Stomach (tissue), 9 donors: ENCODE measurements around the gene TIGD3. TPM values are rescaled to one million over a fixed set of nuclear protein-coding genes. Genes with fewer than 3 reads are reported as not detected.

Experiments used
- DNase-seq, 2 donors: peaks; one replicate each; pipeline versions ENCODE4 v3.0.0 to v3.0.0-alpha.2; 2013 to 2019
- H3K27ac ChIP-seq, 5 donors: fragments of 200-600 bp in 4 of 5; sonication (generic) in 4 of 5; one replicate each; pipeline ENCODE4 v1.5.1; 2013 to 2019; ENCODE audit warnings: mild to moderate bottlenecking in 1 of 5, moderate library complexity in 1 of 5
- H3K27me3 ChIP-seq, 3 donors: fragments of 200-600 bp; sonication (generic); one replicate each; pipeline ENCODE4 v1.5.1; 2017 to 2019; ENCODE audit warnings: mixed run types in 1 of 3
- H3K36me3 ChIP-seq, 4 donors: fragments of 200-600 bp; sonication (generic); 1 replicate in 3 of 4; 2 replicates in 1 of 4; pipeline ENCODE4 v1.5.1; 2016 to 2019
- H3K4me1 ChIP-seq, 4 donors: fragments of 200-600 bp; sonication (generic); one replicate each; pipeline ENCODE4 v1.5.1; 2016 to 2019
- H3K4me3 ChIP-seq, 4 donors: fragments of 200-600 bp; sonication (generic) in 3 of 4; one replicate each; pipeline ENCODE4 v1.5.1; 2016 to 2019; ENCODE audit warnings: mild to moderate bottlenecking in 1 of 4
- H3K9me3 ChIP-seq, 4 donors: fragments of 200-600 bp; sonication (generic); one replicate each; pipeline ENCODE4 v1.5.1; 2016 to 2019
- EP300 ChIP-seq: sonication (generic); formaldehyde crosslinking; IDR thresholded peaks from one replicate; pipeline ENCODE4 v1.6.1; 2017; ENCODE audit warnings: antibody characterized with exemption
- POLR2A ChIP-seq, 4 donors: fragments of 450-650 bp; IDR thresholded peaks; one replicate each; pipeline ENCODE4 v1.6.1; 2016; ENCODE audit warnings: antibody characterized with exemption in 4 of 4, control low read depth in 2 of 4, mild to moderate bottlenecking in 1 of 4, moderate library complexity in 1 of 4
- POLR2AphosphoS5 ChIP-seq, 3 donors: sonication (generic); formaldehyde crosslinking; IDR thresholded peaks; one replicate each; pipeline ENCODE4 v1.6.1; 2016; ENCODE audit warnings: antibody characterized with exemption in 3 of 3
- WGBS, 5 donors: extraction: QIAGEN DNeasy Blood & Tissue Kit in 3 of 5; methylation state at CpG; one replicate each; pipeline versions ENCODE4 v1.1.5 to v1.1.7; 2013 to 2018; 5-methylcytosine and 5-hydroxymethylcytosine counted together
- intact Hi-C: fragments of 100-400 bp; cut with DNase I; formaldehyde crosslinking; loops from one replicate; pipeline ENCODE4 v1.15.1; 2023; ENCODE audit warnings: low total_unique reads
- polyA plus RNA-seq, 3 donors: library from polyadenylated mRNA; stranded (reverse); fragments of 200-250 nt; gene quantifications; one replicate each; pipeline ENCODE4 v1.2.3, GENCODE V29; 2013
- total RNA-seq, 5 donors: library from RNA; depleted of rRNA; stranded (reverse); fragments of >200 nt; gene quantifications; one replicate each; pipeline versions ENCODE4 v1.1.0 to v1.2.3, GENCODE V29; 2014 to 2016
- TF ChIP-seq, protein P1 (sequence below), 7 experiments: fragments of 450-650 bp in 4 of 7; fragments of 200-600 bp in 3 of 7; sonication (generic) in 3 of 7; IDR thresholded peaks; one replicate each; pipeline ENCODE4 v1.5.1; 2016 to 2019; ENCODE audit warnings: antibody characterized with exemption in 7 of 7, control low read depth in 2 of 7, mild to moderate bottlenecking in 1 of 7
- donor health status: healthy with polysubstance abuse.
- donor health status: Bipolar disorder and iron deficiency.
- donor health status: healthy.

The TIGD3 gene
- total and polyA plus RNA-seq, 8 donors: 0.25 to 4.5 (median 0.44) TPM; not detected in 5

DNA sequence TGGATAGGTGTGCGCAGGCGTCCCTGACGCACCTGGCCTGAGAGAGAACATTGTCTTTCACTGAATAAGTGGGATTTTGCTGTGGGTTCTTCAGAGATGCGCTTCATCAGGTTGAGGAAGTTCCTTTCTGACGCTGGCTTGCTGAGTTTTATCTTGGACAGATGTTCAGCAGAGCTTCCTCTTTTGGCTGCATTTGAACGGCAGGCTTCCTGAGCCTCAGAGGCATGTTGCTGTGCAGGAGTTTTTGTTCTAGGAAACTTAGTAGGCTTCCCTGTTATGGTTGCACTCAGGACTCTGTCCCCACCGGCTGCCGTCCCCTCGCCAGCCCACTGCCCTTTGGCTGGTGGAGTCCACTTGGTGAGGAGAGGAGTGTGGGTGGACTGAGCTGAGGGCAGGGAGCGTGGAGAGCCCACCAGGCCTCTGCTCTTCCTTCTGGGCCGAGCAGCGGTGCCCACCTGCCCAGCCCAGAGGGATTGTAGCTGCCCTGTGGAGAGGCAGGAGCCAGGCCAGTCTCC lies 49.1 kb downstream of the TIGD3 start:
- H3K36me3 ChIP-seq: peaks cover 66 to 97% (median 95%) of the 10 kb centered on the region in 4 donors
- H3K4me1 ChIP-seq: peaks cover 0 to 15% (median 3%) of the 10 kb centered on the region in 4 donors
- no peak for TF ChIP-seq POLR2A (IDR thresholded peaks at IDR 0.05)
- TF ChIP-seq, protein P1, sequence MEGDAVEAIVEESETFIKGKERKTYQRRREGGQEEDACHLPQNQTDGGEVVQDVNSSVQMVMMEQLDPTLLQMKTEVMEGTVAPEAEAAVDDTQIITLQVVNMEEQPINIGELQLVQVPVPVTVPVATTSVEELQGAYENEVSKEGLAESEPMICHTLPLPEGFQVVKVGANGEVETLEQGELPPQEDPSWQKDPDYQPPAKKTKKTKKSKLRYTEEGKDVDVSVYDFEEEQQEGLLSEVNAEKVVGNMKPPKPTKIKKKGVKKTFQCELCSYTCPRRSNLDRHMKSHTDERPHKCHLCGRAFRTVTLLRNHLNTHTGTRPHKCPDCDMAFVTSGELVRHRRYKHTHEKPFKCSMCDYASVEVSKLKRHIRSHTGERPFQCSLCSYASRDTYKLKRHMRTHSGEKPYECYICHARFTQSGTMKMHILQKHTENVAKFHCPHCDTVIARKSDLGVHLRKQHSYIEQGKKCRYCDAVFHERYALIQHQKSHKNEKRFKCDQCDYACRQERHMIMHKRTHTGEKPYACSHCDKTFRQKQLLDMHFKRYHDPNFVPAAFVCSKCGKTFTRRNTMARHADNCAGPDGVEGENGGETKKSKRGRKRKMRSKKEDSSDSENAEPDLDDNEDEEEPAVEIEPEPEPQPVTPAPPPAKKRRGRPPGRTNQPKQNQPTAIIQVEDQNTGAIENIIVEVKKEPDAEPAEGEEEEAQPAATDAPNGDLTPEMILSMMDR (IDR thresholded peaks at IDR 0.05): no peak
- TF ChIP-seq POLR2AphosphoS5 (IDR thresholded peaks at IDR 0.05): no peak
- no peak for TF ChIP-seq EP300
- DNase-seq: peak in 1 of 2 donors; percentile 54
- intact Hi-C loops: no loop called here
- WGBS, 5 donors: 73 to 83% (median 76%) methylated on average over 9 to 12 of the region's 12 CpGs
- no peak overlapping the region for H3K4me3 ChIP-seq
- H3K27me3 ChIP-seq: no peaks in the 10 kb centered on the region
- no peaks in the 10 kb centered on the region for H3K9me3 ChIP-seq
- peak overlapping the region; percentile 20 to 62 (median 53) for H3K27ac ChIP-seq

DNA sequence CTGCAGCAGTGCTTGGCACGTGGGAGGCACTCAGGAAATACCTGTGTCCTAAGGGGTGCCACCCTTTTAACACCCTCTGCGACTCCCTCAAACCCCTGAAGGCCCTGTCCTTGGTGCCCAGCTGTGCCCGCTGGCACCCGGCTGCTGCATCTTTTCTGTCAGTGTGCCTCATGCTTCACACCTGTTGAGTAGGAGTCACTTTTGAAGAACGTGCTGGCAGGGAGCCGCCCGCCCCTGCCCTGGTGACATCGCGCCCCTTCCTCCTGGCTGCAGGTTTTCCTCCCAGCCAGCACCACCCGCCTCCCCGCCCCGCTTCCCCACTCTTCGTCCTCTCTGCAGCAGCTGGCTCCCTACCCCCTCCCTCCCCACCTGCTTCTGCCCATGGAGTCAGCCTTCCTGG lies 49.7 kb downstream of the TIGD3 start:
- no peaks in the 10 kb centered on the region for H3K27me3 ChIP-seq
- H3K9me3 ChIP-seq: no peaks in the 10 kb centered on the region
- H3K4me3 ChIP-seq: no peak overlapping the region
- intact Hi-C loops: no loop called here
- peaks cover 69 to 97% (median 95%) of the 10 kb centered on the region in 4 donors for H3K36me3 ChIP-seq
- WGBS, 5 donors: 72 to 85% (median 79%) methylated on average over 12 to 13 of the region's 13 CpGs
- TF ChIP-seq POLR2AphosphoS5 (IDR thresholded peaks at IDR 0.05) (no peak), POLR2A (IDR thresholded peaks at IDR 0.05) (no peak), EP300 (no peak)
- TF ChIP-seq, protein P1 (IDR thresholded peaks at IDR 0.05): no peak
- DNase-seq: no peak
- H3K4me1 ChIP-seq: peaks cover 0 to 15% (median 3%) of the 10 kb centered on the region in 4 donors
- peak overlapping the region in 4 of 5 donors; percentile 40 to 62 (median 56) for H3K27ac ChIP-seq

DNA sequence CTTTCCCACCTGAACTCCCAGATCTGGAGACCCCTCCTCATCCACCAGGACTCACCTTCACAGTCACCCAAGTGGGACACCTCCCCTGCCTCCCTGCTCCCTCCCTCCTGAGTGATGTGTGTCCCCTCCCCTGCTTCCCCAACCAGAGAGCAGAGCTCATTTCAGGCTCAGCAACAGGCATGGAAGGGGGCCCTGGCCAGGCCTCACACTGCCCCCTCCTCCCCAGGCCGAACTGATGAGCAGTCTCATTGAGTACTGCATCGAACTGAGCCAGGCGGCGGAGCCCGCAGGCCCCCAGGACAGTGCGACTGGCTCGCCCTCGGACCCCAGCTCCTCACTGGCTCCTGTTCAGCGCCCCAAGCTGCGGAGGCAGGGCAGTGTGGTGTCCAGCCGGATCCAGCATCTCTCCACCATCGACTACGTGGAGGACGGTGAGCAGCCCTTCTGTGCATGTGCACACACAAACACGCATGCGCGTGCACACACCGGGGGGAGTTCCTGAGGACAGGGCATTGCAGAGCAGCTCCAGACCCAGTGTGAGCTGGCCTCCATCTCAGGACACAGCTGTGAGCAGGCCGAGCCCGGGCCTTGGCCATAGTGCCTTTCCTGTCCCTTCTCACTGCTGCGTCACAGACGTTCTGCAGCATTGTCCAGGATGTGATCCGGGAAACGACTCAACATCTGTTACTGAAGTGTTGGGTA lies 50.2 kb downstream of the TIGD3 start:
- peak overlapping the region in 3 of 5 donors; percentile 53 to 62 (median 60) for H3K27ac ChIP-seq
- 91 to 97% (median 94%) methylated on average over 17 to 24 of the region's 24 CpGs for whole genome bisulfite sequencing, 5 donors
- H3K4me1 ChIP-seq: peaks cover 0 to 15% (median 3%) of the 10 kb centered on the region in 4 donors
- peak in 1 of 2 donors; percentile 46 for DNase-seq
- intact Hi-C loops: no loop called here
- no peaks in the 10 kb centered on the region for H3K9me3 ChIP-seq
- H3K36me3 ChIP-seq: peaks cover 69 to 97% (median 95%) of the 10 kb centered on the region in 4 donors
- H3K27me3 ChIP-seq: no peaks in the 10 kb centered on the region
- no peak for TF ChIP-seq POLR2AphosphoS5 (IDR thresholded peaks at IDR 0.05)
- no peak for TF ChIP-seq EP300
- TF ChIP-seq, protein P1 (IDR thresholded peaks at IDR 0.05): no peak
- no peak for TF ChIP-seq POLR2A (IDR thresholded peaks at IDR 0.05)
- no peak overlapping the region for H3K4me3 ChIP-seq

Other genes with a start within 250 kb of the TIGD3 start
- gene TM7SF2, start 242.9 kb upstream of the TIGD3 start, total RNA-seq: 100 to 1,000 TPM in 1 of 5 donors, 10 to 100 TPM in 3, 1 to 10 TPM in 1; 7.6 to 118 (median 19.6) TPM
- 10 to 100 TPM; 38.6 to 65.2 (median 51.9) TPM for gene TM7SF2, start 242.9 kb upstream of the TIGD3 start, polyA plus RNA-seq
- gene ZNHIT2, start 237.1 kb upstream of the TIGD3 start, total RNA-seq: 100 to 1,000 TPM in 1 of 5 donors, 10 to 100 TPM in 1, 1 to 10 TPM in 2, not detected in 1; 2.4 to 130 (median 39.9) TPM
- 10 to 100 TPM; 18.0 to 20.0 (median 18.9) TPM for gene ZNHIT2, start 237.1 kb upstream of the TIGD3 start, polyA plus RNA-seq
- gene FAU, start 232.6 kb upstream of the TIGD3 start, total RNA-seq: 1,000 to 10,000 TPM in 1 of 5 donors, 100 to 1,000 TPM in 4; 456 to 1,872 (median 566) TPM
- 1,000 to 10,000 TPM; 1,111 to 1,352 (median 1,208) TPM for gene FAU, start 232.6 kb upstream of the TIGD3 start, polyA plus RNA-seq
- gene MRPL49, start 232.4 kb upstream of the TIGD3 start, total RNA-seq: 10 to 100 TPM; 22.8 to 75.9 (median 33.0) TPM
- gene MRPL49, start 232.4 kb upstream of the TIGD3 start, polyA plus RNA-seq: 10 to 100 TPM; 36.0 to 69.8 (median 39.9) TPM
- 10 to 100 TPM; 20.0 to 75.3 (median 64.9) TPM for gene SYVN1, start 220.2 kb upstream of the TIGD3 start, total RNA-seq
- gene SYVN1, start 220.2 kb upstream of the TIGD3 start, polyA plus RNA-seq: 10 to 100 TPM in 2 of 3 donors, 1 to 10 TPM in 1; 7.2 to 18.5 (median 13.4) TPM
- not detected for gene SPDYC, start 184.5 kb upstream of the TIGD3 start, total RNA-seq
- gene SPDYC, start 184.5 kb upstream of the TIGD3 start, polyA plus RNA-seq: not detected
- gene CAPN1, start 172.8 kb upstream of the TIGD3 start, total RNA-seq: 100 to 1,000 TPM in 3 of 5 donors, 10 to 100 TPM in 2; 79.5 to 325 (median 155) TPM
- gene CAPN1, start 172.8 kb upstream of the TIGD3 start, polyA plus RNA-seq: 100 to 1,000 TPM in 2 of 3 donors, 10 to 100 TPM in 1; 96.1 to 234 (median 112) TPM
- 10 to 100 TPM in 2 of 5 donors, 1 to 10 TPM in 3; 1.7 to 17.0 (median 5.5) TPM for gene POLA2, start 92.8 kb upstream of the TIGD3 start, total RNA-seq
- 10 to 100 TPM in 2 of 3 donors, 1 to 10 TPM in 1; 8.6 to 11.2 (median 10.3) TPM for gene POLA2, start 92.8 kb upstream of the TIGD3 start, polyA plus RNA-seq
- gene CDC42EP2, start 39.9 kb upstream of the TIGD3 start, total RNA-seq: 10 to 100 TPM in 2 of 5 donors, 1 to 10 TPM in 1, under 1 TPM in 1, not detected in 1; 0.89 to 18.3 (median 8.3) TPM
- gene CDC42EP2, start 39.9 kb upstream of the TIGD3 start, polyA plus RNA-seq: 10 to 100 TPM; 13.8 to 22.0 (median 18.4) TPM
- 10 to 100 TPM; 14.7 to 92.8 (median 35.1) TPM for gene DPF2, start 20.9 kb upstream of the TIGD3 start, total RNA-seq
- 10 to 100 TPM; 14.9 to 22.6 (median 19.6) TPM for gene DPF2, start 20.9 kb upstream of the TIGD3 start, polyA plus RNA-seq
- gene SLC25A45, start 27.9 kb downstream of the TIGD3 start, total RNA-seq: 100 to 1,000 TPM in 1 of 5 donors, 1 to 10 TPM in 4; 1.2 to 101 (median 2.4) TPM
- gene SLC25A45, start 27.9 kb downstream of the TIGD3 start, polyA plus RNA-seq: 1 to 10 TPM; 1.9 to 3.8 (median 3.1) TPM
- 100 to 1,000 TPM in 3 of 5 donors, 10 to 100 TPM in 1, 1 to 10 TPM in 1; 9.3 to 340 (median 114) TPM for gene FRMD8, start 31.9 kb downstream of the TIGD3 start, total RNA-seq
- 10 to 100 TPM; 11.8 to 16.3 (median 13.6) TPM for gene FRMD8, start 31.9 kb downstream of the TIGD3 start, polyA plus RNA-seq
- 1,000 to 10,000 TPM in 2 of 5 donors, 100 to 1,000 TPM in 3; 253 to 2,124 (median 789) TPM for gene NEAT1, start 68.0 kb downstream of the TIGD3 start, total RNA-seq
- gene NEAT1, start 68.0 kb downstream of the TIGD3 start, polyA plus RNA-seq: 1,000 to 10,000 TPM in 1 of 3 donors, 100 to 1,000 TPM in 2; 131 to 1,368 (median 157) TPM
- gene MALAT1, start 144.3 kb downstream of the TIGD3 start, total RNA-seq: over 10,000 TPM; 11,517 to 39,496 (median 13,707) TPM
- gene MALAT1, start 144.3 kb downstream of the TIGD3 start, polyA plus RNA-seq: 100 to 1,000 TPM; 124 to 296 (median 126) TPM
- gene SCYL1, start 170.3 kb downstream of the TIGD3 start, total RNA-seq: 10 to 100 TPM in 4 of 5 donors, 1 to 10 TPM in 1; 3.5 to 89.0 (median 65.2) TPM
- gene SCYL1, start 170.3 kb downstream of the TIGD3 start, polyA plus RNA-seq: 10 to 100 TPM; 65.8 to 94.8 (median 86.1) TPM
- 100 to 1,000 TPM in 4 of 5 donors, 10 to 100 TPM in 1; 35.1 to 452 (median 117) TPM for gene LTBP3, start 203.6 kb downstream of the TIGD3 start, total RNA-seq
- 10 to 100 TPM; 26.9 to 58.2 (median 28.7) TPM for gene LTBP3, start 203.6 kb downstream of the TIGD3 start, polyA plus RNA-seq
- gene ZNRD2, start 215.7 kb downstream of the TIGD3 start, total RNA-seq: 10 to 100 TPM; 17.7 to 99.1 (median 51.9) TPM
- gene ZNRD2, start 215.7 kb downstream of the TIGD3 start, polyA plus RNA-seq: 10 to 100 TPM; 49.6 to 56.6 (median 51.8) TPM
- 10 to 100 TPM in 4 of 5 donors, 1 to 10 TPM in 1; 3.9 to 57.8 (median 48.1) TPM for gene FAM89B, start 217.8 kb downstream of the TIGD3 start, total RNA-seq
- gene FAM89B, start 217.8 kb downstream of the TIGD3 start, polyA plus RNA-seq: 10 to 100 TPM; 63.4 to 68.2 (median 65.1) TPM
- gene EHBP1L1, start 221.3 kb downstream of the TIGD3 start, total RNA-seq: 100 to 1,000 TPM in 4 of 5 donors, 10 to 100 TPM in 1; 43.0 to 200 (median 126) TPM
- 10 to 100 TPM; 28.0 to 67.6 (median 49.2) TPM for gene EHBP1L1, start 221.3 kb downstream of the TIGD3 start, polyA plus RNA-seq
- gene KCNK7, start 241.0 kb downstream of the TIGD3 start, total RNA-seq: 1 to 10 TPM in 1 of 5 donors, under 1 TPM in 1, not detected in 3; 0.58 to 2.6 TPM
- gene KCNK7, start 241.0 kb downstream of the TIGD3 start, polyA plus RNA-seq: 1 to 10 TPM in 2 of 3 donors, not detected in 1; 3.5 to 5.8 TPM